WTC11 (cell line): ENCODE results near the gene ITPR1. TPM values are rescaled to one million over a fixed set of nuclear protein-coding genes. Genes with fewer than 3 reads are reported as not detected.

Source experiments
- ATAC-seq: fragments of 200-7000 bp; cut with Tn5 transposase; 2 replicates; pipeline ENCODE4 v1.10.0; 2021; ENCODE audit warnings: mild to moderate bottlenecking, moderate library complexity
- CTCF ChIA-PET: fragments of 300-600 bp; sonication (Branson Sonifier 250); formaldehyde crosslinking; loops from one replicate; lab custom pipeline; 2021; ENCODE audit warnings: antibody characterized with exemption; lab: Charles Lee
- POLR2A ChIA-PET: fragments of 350-600 bp; sonication (Branson Sonifier 250); formaldehyde crosslinking; loops from one replicate; lab custom pipeline; 2021; ENCODE audit warnings: antibody characterized with exemption; lab: Charles Lee
- DNase-seq: peaks from one replicate; pipeline ENCODE4 v3.0.0; 2021; ENCODE audit warnings: low spot score
- H3K27ac Mint-ChIP-seq: 2 replicates; pipeline ENCODE4 v1.8.0; 2021; ENCODE audit warnings: mixed read lengths
- H3K27me3 Mint-ChIP-seq: 2 replicates; pipeline ENCODE4 v1.8.0; 2021; ENCODE audit warnings: low read depth, mild to moderate bottlenecking, moderate library complexity, mixed read lengths
- H3K36me3 Mint-ChIP-seq: 2 replicates; pipeline ENCODE4 v1.8.0; 2021; ENCODE audit warnings: mixed read lengths
- H3K4me1 Mint-ChIP-seq: 2 replicates; pipeline ENCODE4 v1.8.0; 2022; ENCODE audit warnings: mixed read lengths
- H3K4me3 Mint-ChIP-seq: 2 replicates; pipeline ENCODE4 v1.8.0; 2021; ENCODE audit warnings: mild to moderate bottlenecking, moderate library complexity, mixed read lengths
- H3K9me3 Mint-ChIP-seq: 2 replicates; pipeline ENCODE4 v1.8.0; 2021; ENCODE audit warnings: mixed read lengths
- AR ChIP-seq: fragments of 250-450 bp; sonication (Bioruptor Pico); IDR thresholded peaks from 2 replicates; pipeline ENCODE4 v1.9.0; 2021; ENCODE audit warnings: mild to moderate bottlenecking
- ATF3 ChIP-seq: sonication (generic); formaldehyde crosslinking; conservative IDR thresholded peaks from 2 replicates; pipeline ENCODE4 v1.8.1; 2022; ENCODE audit warnings: mild to moderate bottlenecking, missing genetic modification reagents
- E2F5 ChIP-seq: sonication (generic); formaldehyde crosslinking; IDR thresholded peaks from 2 replicates; pipeline ENCODE4 v1.8.1; 2022; ENCODE audit warnings: mild to moderate bottlenecking, moderate library complexity, missing genetic modification reagents
- FOXK1 ChIP-seq: sonication (generic); formaldehyde crosslinking; IDR thresholded peaks from 2 replicates; pipeline ENCODE4 v1.8.0; 2022; ENCODE audit warnings: mild to moderate bottlenecking, moderate library complexity, missing genetic modification reagents
- MXD4 ChIP-seq: fragments of 250-450 bp; sonication (Bioruptor Pico); IDR thresholded peaks from 2 replicates; pipeline ENCODE4 v1.8.0; 2021; ENCODE audit warnings: mild to moderate bottlenecking, moderate library complexity, borderline replicate concordance
- NFATC4 ChIP-seq: fragments of 250-450 bp; sonication (Bioruptor Pico); IDR thresholded peaks from 2 replicates; pipeline ENCODE4 v1.9.0; 2021; ENCODE audit warnings: mild to moderate bottlenecking
- NR1H2 ChIP-seq: sonication (generic); formaldehyde crosslinking; IDR thresholded peaks from 2 replicates; pipeline ENCODE4 v1.9.0; 2021; ENCODE audit warnings: mild to moderate bottlenecking, moderate library complexity, missing genetic modification reagents
- PRDM15 ChIP-seq: sonication (generic); formaldehyde crosslinking; IDR thresholded peaks from 2 replicates; pipeline ENCODE4 v1.8.0; 2022; ENCODE audit warnings: missing genetic modification reagents
- SMAD3 ChIP-seq: sonication (generic); formaldehyde crosslinking; IDR thresholded peaks from 2 replicates; pipeline ENCODE4 v1.8.0; 2022; ENCODE audit warnings: missing genetic modification reagents, mild to moderate bottlenecking, borderline replicate concordance
- SMAD4 ChIP-seq: sonication (generic); formaldehyde crosslinking; IDR thresholded peaks from 2 replicates; pipeline ENCODE4 v1.8.0; 2022; ENCODE audit warnings: mild to moderate bottlenecking, missing genetic modification reagents
- ZNF232 ChIP-seq: sonication (generic); formaldehyde crosslinking; IDR thresholded peaks from 2 replicates; pipeline ENCODE4 v1.8.0; 2022; ENCODE audit warnings: mild to moderate bottlenecking, missing genetic modification reagents
- ZNF532 ChIP-seq: fragments of 250-450 bp; sonication (Bioruptor Pico); IDR thresholded peaks from 2 replicates; pipeline ENCODE4 v1.9.0; 2021; ENCODE audit warnings: mild to moderate bottlenecking, borderline replicate concordance
- total RNA-seq: library from RNA; stranded (reverse); gene quantifications from 3 replicates; pipeline ENCODE4 v1.2.3, GENCODE V29; 2021
- TF ChIP-seq, protein P1 (sequence below): sonication (generic); formaldehyde crosslinking; IDR thresholded peaks from 2 replicates; pipeline ENCODE4 v1.8.0; 2022; ENCODE audit warnings: mild to moderate bottlenecking, missing genetic modification reagents
- TF ChIP-seq, protein P2 (sequence below): sonication (generic); formaldehyde crosslinking; IDR thresholded peaks from 2 replicates; pipeline ENCODE4 v1.8.0; 2023; ENCODE audit warnings: missing genetic modification reagents, mild to moderate bottlenecking, borderline replicate concordance

ITPR1 gene
- total RNA-seq, 1 experiment from 2014 or later, result 11.8 TPM

DNA sequence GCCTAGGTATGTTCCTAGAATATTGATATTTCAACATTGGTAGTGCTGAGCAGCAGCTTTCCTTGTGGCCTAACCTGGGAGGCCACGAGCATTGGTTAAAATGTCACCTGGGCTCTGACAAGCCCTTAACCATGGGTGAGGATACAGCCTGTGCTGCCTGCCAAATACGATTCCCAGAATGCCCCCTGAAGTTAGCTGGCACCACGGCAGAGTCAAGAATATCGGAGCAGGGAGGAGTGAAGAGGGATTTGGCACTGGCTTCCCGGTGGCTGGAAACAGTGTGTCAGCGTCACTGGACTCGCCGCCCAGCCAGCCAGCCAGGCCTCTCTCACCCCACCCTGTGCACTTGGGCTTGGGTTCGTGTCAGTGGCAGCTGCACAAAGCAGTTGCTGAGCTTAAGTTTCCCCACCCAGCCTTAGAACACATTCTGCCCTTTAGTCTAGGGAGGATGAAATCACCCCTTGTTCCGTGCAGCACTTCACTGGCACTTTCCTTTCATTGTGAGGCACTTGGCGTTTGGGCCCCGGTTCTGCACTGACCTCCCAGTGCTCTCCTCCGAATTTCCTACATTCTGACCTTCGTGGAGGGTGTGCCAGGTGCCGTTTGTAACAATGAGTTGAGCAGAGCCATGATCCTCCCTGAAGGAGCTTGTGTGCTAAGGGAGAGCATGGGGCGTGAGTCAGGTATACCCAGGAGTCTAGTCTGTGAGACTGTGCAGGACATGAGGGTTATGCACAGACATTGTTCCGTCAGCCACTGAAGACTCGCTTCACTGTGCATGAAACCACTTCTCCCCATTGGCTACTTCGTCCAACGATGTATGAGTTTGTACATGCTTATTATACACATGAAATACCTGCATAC, 333.3 kb downstream of the ITPR1 start:
- H3K4me1 Mint-ChIP-seq, result peaks cover 27% of the 10 kb centered on the region
- TF ChIP-seq FOXK1 (CRISPR knock-in tag) (no peak), ATF3 (CRISPR knock-in tag) (no peak), SMAD3 (no peak), PRDM15 (CRISPR knock-in tag) (no peak), AR (no peak), NR1H2 (CRISPR knock-in tag) (no peak)
- H3K27me3 Mint-ChIP-seq, result no peaks in the 10 kb centered on the region
- H3K27ac Mint-ChIP-seq, result no peak overlapping the region; the same call in 1 of the 2 replicates
- H3K4me3 Mint-ChIP-seq, result no peak overlapping the region
- ATAC-seq (no peak), DNase-seq (no peak)
- H3K9me3 Mint-ChIP-seq, result no peaks in the 10 kb centered on the region
- ChIA-PET CTCF (interaction anchor here (1.3 kb wide), 1 partner anchor 106 kb away, joined by 6 read pairs; no protein-coding TSS in a partner anchor), POLR2A (interaction anchor here (1.0 kb wide), 1 partner anchor 13 kb away, joined by 3 read pairs; no protein-coding TSS in a partner anchor)
- no peaks in the 10 kb centered on the region for H3K36me3 Mint-ChIP-seq

- Mint-ChIP-seq H3K9me3 (no peaks in the 10 kb centered on the region), H3K36me3 (no peaks in the 10 kb centered on the region), H3K4me3 (no peak overlapping the region), H3K27me3 (no peaks in the 10 kb centered on the region), H3K27ac (no peak overlapping the region), H3K4me1 (peaks cover 27% of the 10 kb centered on the region)
- ChIA-PET CTCF (no interaction called here), POLR2A (no interaction called here)
- ATAC-seq, result no peak
- DNase-seq, result no peak
- TF ChIP-seq, protein P1, sequence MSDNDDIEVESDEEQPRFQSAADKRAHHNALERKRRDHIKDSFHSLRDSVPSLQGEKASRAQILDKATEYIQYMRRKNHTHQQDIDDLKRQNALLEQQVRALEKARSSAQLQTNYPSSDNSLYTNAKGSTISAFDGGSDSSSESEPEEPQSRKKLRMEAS (CRISPR knock-in tag), result no peak
- TF ChIP-seq MXD4, result no peak
- TF ChIP-seq E2F5 (CRISPR knock-in tag), result no peak
- TF ChIP-seq NFATC4 (CRISPR knock-in tag), result no peak
- TF ChIP-seq ZNF232 (CRISPR knock-in tag), result no peak
- TF ChIP-seq, protein P2, sequence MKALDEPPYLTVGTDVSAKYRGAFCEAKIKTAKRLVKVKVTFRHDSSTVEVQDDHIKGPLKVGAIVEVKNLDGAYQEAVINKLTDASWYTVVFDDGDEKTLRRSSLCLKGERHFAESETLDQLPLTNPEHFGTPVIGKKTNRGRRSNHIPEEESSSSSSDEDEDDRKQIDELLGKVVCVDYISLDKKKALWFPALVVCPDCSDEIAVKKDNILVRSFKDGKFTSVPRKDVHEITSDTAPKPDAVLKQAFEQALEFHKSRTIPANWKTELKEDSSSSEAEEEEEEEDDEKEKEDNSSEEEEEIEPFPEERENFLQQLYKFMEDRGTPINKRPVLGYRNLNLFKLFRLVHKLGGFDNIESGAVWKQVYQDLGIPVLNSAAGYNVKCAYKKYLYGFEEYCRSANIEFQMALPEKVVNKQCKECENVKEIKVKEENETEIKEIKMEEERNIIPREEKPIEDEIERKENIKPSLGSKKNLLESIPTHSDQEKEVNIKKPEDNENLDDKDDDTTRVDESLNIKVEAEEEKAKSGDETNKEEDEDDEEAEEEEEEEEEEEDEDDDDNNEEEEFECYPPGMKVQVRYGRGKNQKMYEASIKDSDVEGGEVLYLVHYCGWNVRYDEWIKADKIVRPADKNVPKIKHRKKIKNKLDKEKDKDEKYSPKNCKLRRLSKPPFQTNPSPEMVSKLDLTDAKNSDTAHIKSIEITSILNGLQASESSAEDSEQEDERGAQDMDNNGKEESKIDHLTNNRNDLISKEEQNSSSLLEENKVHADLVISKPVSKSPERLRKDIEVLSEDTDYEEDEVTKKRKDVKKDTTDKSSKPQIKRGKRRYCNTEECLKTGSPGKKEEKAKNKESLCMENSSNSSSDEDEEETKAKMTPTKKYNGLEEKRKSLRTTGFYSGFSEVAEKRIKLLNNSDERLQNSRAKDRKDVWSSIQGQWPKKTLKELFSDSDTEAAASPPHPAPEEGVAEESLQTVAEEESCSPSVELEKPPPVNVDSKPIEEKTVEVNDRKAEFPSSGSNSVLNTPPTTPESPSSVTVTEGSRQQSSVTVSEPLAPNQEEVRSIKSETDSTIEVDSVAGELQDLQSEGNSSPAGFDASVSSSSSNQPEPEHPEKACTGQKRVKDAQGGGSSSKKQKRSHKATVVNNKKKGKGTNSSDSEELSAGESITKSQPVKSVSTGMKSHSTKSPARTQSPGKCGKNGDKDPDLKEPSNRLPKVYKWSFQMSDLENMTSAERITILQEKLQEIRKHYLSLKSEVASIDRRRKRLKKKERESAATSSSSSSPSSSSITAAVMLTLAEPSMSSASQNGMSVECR (CRISPR knock-in tag), result no peak
- TF ChIP-seq ATF3 (CRISPR knock-in tag), result no peak
- TF ChIP-seq SMAD4 (CRISPR knock-in tag), result no peak
- TF ChIP-seq ZNF532, result no peak
Observed at GRCh38 chr3:4827767-4828166, 334.6 kb downstream of the ITPR1 start.
